Kidney capillary endothelial cell (primary cell): ENCODE data around the gene PKM.
"Not testable (repeated sequence)": the region's sequence is repeated elsewhere in the genome, so short reads cannot be mapped to it uniquely, and the experiment has no call there.

Experiments
- DNase-seq: peaks from one replicate; pipeline ENCODE4 v3.0.0-alpha.2; 2018; ENCODE audit warnings: low spot score

The PKM gene

DNA sequence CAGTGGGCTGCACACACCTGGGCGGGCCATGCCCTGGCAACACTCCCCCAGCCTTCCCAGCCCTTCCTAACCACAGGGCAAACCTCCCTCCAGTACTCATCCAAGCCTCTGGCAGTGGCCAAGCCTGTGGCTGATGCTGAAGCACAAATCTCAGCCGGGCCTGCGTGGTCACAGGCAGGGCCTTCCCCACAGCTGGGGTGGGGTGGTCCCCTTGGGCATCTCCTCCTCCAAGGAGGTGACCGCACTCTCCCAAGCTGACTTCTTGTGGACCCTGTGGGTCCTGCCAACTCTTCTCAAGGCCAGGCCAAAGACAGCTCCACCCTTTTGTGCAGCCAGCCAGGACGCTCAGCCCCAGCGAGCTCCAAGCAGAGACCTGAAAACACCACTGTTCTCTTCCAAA is 54.8 kb downstream of the PKM start:
- DNase-seq, result no peak

DNA sequence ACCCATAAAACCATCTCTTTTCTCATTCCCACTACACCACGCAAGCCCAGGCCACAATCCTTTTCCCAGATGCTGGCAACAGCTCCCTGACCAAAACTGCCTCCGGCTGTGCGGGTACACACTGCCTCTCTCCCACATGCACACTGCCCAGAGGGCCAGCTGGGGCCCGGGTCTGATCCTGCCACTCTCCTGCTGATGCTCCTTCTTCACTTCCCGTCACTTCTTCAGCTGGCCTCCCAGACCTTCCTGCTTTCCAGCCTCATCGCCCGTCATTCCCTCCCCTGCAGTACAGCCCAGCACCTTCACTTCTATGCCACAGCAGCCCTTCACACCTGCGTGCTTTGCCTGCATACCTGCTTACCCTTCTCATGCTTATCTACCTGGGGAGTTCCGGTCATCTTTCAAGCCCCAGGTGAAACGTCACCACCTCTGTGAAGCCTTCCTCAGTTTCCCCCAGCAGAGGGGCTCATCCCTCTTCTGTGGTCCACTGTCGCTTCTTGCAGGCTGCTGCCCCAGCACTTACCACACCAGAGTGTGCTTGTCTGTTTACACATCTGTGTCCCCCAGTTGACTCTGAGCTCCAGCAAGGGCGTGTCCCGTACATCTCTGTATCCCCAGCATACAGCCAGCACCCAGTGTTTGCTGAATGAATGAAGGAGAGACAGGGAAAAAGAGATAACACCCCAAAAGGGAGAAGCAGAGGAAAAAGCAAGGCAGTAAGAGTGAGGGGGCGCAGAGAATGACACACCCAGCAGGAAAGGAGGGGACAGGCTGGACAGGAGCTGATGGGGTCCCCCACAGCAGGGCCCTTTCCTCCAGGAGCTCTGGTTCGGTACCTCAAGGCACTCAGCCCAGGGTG is 55.6 kb downstream of the PKM start:
- no peak for DNase-seq

DNA sequence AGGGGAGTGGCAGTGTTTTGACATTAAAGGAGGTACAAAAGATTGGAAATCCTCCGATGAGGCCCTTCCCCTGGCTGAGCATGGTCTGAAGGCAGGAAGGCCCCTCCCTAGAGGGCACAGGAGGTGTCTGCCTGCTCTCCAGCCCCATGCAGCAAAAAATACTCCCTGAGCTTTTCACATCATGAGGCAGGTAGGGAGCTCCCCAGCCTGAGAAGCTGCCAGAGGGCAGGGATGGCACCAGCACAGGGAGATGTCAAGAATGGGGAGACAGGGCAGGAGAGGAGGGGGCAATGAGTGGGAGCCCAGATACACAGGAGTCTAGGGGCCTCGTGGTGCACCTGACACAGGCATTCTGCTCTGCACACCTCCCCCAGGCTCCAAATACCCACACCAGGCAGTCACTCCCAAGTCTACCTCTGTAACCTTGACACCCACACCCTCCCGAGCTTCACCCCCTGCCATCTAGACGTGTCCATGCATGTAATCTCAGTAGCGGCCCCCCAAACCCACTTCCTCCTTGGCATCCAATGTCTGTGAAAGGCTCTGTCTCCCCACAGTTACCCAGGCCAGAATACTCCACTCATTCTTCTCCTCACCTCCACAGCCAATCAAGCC is 56.3 kb downstream of the PKM start:
- no peak for DNase-seq

DNA sequence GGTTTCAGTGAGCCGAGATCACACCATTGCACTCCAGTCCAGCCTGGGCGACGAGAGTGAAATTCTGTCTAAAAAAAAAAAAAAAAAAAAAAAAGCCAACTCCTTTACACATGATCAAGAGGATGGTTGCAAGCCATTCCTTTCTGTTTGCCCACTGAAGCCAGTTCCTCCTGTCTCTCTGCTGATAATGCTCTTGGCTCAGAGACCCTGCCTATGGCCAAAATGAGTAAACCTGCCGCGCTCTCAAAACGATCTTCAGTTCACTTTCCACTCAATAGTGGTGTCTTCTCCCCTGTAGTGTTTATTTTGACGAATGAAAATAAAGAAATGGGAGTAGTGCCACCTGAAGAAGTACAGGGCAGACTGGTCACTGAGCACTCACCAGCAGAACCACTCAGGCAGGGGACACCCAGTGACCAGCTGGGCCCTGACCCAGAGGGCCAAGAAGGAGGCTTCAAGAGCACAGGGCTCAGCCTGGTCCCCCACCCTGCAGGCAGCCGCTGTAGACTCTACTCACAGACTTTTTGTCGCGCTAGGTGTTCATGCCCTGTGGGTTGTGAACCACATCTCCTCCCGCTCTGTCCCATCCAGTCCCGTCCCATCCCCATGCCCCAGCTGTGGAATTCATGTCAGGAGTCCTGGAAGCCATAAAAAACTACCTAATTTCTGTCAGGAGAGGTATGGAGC is 57.0 kb downstream of the PKM start:
- DNase-seq, result no peak

DNA sequence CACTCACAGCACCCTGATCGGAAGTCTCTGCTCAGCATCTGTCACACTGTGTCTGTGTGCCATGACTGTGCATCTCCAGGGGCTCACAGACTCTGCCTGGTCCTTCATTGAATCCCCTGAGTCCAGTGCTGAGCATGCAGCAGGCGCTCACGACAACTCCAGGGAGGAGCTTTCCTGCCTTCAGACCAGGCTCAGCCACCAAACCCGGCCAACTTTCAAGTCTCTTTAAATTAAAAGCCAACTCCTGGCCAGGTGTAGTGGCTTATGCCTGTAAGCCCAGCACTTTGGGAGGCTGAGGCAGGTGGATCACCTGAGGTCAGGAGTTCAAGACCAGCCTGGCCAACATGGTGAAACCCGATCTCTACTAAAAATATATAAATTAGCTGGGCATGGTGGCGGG is 57.6 kb downstream of the PKM start:
- no peak for DNase-seq

DNA sequence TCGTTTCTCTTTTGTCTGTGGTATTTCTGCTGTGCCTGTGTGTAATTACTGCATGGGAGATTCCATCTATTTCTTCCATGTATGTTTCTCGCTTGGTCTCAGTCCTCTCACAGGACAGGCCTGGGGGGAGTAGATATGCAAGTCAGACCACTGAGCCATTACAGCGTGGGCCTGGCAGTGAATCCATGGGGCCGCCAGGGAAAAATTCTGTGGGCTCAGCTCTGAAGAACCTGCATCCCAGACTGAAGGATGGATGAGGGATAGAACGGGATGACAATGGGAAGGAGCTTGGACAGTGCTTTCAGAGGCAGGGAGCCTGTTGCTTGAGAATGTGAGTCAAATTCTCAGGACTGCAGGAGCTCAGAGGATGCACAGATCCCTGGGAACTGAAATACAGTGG is 58.2 kb downstream of the PKM start:
- no peak for DNase-seq

DNA sequence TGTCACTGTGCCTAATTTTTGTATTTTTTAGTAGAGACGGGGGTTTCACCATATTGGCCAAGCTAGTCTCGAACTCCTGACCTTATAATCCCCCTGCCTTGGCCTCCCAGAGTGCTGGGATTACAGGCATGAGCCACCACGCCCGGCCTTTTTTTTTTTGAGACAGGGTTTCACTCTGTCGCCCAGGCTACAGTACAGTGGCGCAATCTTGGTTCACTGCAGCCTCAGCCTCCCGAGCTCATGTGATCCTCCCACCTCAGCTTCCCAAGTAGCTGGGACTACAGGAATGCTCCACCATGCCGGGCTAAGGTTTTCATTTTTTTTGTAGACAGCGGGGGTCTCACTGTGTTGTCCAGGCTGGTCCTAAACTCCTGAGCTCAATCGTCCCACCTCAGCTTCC is 59.0 kb downstream of the PKM start:
- DNase-seq, result not testable (repeated sequence)

DNA sequence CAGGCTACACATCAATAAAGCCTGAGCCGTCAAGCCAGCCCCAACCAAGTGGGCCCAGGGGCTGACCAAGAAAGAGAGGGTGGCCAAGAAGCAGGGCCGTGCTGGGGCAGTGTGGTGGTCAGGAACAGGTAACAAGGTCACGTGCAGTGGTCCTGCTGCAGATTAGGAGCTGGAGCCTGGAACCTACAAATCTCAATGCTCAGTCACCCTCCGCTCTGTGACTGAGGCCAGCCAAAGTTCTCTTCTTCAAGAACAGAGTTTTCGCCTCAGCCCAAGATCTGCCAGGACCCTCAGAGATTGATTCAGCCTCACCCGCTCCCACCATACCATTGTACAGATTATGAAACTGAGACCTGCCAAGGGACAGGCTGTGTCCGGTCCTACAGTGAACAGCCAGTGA is 60.3 kb downstream of the PKM start:
- no peak for DNase-seq

DNA sequence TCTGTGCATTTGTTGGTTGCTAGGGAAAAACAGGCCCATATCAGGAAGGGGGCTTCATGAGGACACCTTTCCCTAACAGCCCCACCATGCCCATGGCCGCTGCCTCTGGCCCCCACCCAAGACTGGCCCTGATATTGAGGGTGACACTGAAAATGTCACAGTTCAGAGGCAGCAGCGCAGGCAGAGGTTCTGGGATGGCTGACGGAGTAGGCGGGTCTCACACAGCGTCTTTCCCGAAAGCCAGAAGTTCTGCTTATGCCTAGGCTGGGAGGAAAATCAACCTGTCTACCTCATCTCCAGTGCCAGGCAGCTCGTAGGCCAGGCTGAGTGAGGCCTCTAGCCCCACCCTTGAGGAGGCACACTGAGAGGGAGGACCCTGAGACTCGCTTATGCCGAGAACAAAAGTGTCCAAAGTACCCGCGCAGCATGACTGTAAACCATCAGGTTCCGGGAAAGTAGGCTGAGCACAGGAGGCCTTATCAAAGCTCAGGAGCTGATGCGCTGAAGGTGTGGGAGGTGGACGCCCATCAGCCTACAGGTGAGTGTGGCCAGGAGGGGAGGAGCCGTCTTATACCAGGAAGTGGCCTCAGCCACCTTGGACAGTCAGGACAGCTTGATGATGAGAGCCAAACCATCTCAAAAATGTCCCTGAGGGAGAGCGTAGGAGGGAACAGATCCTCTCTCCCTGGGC is 60.9 kb downstream of the PKM start:
- no peak for DNase-seq

DNA sequence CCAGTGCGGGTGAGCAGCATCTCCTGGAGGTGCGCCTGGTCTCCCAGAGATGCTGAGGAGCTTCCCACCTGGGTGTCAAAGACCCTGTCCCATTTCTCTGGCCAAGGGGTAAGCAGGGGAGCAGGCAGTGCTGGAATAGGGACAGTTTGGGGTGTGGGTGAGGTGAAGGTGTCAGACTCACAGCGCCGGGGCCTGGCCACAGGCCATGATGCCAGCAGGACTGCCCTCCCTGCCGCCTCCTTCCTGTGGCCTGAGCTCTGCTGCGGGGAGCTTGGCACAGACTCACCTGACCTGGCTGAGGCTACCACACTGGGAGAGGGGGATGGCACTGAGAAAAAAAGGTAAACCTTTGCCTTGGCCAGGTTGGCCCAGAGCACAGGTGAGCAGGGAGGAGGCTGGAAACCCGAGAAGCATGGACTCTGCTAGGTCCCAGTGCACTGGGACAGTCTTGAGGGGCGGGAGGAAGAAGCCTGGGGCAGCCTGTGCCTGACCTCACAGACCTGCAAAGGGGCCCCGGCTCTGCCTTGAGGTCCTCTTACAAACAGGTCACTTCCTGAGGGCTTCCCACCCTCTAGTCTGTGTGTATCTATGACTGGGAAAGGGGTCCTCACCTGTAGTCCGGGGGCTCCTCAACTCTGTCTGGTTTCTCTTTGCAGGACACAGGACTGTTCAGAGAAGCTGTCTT is 61.6 kb downstream of the PKM start:
- DNase-seq, result no peak

DNA sequence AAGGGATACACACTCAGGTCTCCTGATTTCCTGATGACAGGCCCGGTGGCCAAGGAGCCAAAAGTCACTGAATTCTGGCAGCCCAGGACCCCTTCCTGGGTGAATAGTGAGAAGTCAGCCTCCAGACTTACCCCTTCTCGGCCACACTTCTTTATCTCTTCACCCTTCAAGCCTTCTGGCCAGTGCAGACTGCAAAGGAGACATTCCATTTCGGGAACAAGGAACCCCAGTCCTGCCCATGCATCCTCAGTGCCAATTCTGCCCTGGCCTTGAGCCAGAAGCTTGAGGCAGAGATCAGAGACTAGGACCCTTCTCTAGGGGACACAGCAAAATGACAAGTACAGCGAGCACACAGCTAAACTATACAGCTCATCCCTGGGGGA is 62.2 kb downstream of the PKM start:
- no peak for DNase-seq

DNA sequence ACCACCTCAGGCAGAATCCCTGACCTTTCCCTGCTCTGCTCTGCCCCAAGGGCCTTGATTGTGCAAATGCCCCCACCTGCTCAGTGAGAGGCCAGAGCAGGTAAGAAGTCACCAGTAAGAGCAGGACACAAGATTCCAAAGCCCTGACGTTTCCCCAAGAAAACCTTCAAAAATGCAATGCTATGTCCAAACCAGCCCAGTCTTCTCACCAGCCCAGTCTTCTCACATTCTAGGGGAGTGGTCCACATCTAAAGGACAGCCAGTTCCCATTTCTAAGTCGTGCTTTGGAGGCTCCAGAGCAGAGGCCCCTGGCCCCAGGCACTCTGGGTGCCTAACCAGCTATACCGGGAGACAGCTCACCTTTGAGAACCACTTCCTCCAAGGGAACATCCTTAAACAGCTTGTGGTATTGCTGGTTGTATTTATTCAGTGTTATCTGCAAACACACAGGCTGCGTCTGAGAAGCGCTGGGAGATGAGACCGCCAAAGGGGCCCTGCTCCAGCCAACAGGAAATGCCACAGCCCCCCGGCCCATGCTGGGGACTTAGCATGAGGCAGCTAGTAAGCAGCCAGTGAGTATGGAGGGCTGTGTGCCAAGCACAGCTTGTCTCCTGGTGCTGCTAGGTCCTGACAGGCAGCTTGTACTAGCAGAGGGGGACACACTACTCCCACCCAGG is 62.7 kb downstream of the PKM start:
- DNase-seq, result no peak

DNA sequence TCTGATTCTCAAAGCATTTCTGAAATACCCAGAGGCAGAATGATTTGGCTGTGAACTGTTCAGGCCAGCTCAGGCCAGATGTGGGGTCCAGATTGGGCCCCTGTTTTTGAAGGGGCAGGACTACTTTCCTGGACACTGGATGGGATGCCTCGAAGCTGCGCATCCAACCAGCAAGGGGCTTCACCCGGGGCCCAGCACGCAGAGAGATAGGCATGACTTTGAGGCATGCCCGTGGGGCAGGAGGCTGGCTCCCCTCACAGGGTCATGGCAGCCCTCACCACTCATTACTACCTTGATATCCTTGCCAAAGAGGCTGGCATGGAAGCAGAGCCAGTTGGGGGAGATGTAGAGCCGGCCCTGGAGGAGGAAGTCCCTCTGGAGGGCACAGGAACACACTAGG is 63.5 kb downstream of the PKM start:
- no peak for DNase-seq

DNA sequence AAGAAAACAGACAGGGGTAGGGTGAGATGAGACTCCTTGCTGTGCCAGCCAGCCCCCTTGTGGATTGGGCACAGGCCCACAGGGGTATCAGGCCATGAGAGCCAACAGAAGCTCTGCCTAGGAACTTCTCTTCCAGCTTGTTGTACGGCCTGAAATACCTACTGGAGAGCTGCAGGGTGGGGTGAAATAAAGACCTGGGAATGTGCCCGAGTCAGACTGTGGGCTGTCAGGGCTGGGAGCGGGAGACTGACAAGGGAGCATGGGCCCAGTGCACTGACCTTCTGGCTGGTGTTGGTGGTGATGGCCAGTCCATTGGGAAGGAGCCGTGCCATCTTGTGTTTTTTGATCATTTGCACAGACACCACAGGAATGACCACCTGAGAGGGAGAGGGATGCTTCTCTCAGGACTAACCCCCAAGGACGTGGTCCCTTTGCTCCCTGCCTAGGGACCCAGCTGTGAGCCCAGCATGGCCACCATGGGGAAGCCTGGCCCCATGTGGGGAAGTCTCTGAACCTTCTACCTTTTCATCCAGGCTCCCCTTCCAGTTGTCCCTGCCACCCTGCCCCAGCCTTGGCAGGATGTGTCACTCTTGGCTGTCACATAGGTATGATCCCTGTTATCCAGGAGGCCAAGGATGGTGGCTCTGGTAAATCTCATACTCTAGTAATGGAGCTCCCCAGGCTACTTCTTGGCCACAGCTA is 64.1 kb downstream of the PKM start:
- DNase-seq, result no peak

DNA sequence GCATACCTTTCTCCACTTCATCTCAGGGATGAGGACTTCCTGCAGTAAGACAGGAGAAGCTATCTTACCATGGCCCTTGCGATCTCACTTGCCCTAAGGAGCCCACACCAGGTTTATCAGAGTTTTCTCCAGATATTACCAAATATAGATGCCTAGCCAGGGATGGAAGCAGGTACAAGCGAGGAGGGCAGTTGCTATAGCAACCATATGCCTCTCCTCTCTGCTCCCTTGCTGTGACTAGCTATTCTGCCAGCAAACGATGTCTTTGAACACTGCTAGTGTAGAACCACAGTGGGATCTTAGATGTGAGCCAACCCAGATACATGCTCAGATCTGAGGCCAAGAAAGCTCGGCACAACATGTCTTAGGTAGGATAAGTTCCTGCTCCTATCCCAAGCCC is 67.3 kb downstream of the PKM start:
- DNase-seq, result no peak

DNA sequence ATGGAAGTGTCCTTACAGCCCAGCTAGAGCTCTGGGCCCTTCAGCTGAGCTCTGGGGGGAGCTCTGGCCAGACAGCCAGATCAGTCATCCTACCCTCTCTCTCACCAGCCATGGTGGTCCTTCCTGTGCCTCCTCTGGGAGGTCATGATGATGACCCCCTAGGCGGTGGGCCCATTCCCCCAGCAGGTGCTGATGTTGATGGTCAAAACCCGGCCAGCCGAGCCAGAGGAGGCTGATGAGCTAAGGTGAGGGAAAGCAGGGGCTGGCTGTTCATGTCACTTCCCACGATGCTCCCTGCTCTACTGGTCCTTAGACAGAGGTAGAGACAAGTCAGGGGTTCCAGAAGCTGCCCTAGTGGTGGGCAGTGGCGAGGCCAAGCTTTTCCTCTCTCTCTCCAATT is 68.4 kb downstream of the PKM start:
- DNase-seq, result no peak

DNA sequence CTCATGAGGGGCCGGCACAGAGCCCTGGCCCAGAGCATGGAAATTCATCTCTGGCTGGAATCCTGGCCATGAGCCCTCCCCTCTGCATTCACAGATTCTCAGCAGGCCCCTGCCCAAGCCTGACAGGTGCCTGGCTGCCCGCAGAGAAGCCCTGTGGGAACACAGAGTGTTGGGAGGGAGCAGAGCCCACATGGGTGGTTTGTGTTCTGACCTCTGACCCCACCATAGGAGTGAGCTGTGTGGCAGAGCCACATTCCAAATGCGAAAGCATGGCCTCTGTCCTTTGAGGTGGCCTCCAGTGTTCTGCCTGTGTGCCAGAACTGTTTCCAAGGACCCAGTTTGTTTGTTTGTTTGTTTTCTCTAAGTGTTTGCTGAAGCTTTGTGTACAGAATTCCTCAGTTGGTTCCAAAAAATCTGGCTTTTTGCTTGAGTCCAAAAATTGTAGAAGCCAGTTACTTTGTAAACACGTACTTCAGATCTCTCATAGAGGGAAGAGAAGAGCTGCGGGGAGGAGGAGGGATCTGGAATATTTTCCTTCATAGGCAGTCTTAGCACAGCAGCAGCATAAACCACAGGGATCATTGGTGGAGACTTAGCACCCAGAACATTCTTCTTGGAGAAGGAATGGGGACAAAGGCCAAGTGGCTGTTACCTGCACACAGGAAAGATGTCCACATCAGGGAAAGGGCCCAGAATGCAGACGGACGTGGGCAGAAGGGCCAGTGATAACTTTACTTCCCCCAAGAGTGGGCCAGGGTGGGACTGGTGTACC is 69.4 kb downstream of the PKM start:
- no peak for DNase-seq

DNA sequence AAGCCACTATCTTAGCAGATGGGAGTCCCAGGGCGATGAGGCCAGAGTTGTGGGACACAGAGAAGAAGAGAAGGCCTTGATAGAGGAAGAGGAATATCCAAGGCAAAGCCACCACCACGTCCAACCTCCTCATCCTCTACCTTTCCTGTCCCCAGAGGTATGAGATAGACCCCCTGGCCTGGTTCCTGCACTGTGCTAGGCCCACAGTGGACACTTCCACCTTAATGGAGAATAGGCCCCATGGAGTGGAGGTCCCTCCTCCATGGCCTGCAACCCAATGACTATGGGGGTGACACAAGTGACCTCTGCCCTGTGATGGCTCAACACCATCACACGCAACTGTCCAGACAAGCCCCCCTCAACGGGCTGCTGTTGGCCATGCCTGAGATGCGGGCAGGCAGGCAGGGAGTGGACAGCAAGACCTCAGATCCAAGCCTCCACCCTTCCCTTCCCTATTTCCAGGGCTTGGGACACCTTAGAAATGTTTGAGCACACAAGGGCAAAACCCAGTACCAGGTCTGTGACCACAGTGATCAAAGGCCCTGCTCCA is 70.2 kb downstream of the PKM start:
- no peak for DNase-seq

DNA sequence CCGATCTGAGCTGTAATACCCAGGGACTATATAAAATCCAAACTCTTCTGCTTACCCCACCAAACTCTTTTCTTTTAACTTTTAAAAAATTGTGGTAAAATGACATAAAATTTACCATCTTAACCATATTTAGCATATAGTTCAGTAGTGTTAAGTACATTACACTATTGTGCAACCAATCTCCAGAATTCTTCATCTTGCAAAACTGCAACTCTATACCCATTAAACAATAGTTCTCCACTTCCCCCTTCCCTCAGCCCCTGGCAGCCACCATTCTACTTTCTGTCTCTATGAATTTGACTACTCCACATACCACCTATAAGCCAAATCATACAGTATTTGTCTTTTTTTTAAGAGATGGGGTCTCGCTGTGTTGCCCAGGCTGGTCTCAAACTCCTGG is 74.1 kb downstream of the PKM start:
- no peak for DNase-seq
